Lung (tissue), 12 donors: ENCODE data around the gene VPS37B. TPM values are rescaled to one million over a fixed set of nuclear protein-coding genes. Genes with fewer than 3 reads are reported as not detected.
A peak's percentile ranks its signal among the peaks of the same experiment; 100 is the strongest.
"Not testable (repeated sequence)": the region's sequence is repeated elsewhere in the genome, so short reads cannot be mapped to it uniquely, and the experiment has no call there.

Experiments used
- ATAC-seq: fragments of 200-7000 bp; cut with Tn5 transposase; one replicate; pipeline ENCODE4 v1.9.1; 2020; ENCODE audit warnings: moderate number of reproducible peaks; ENCODE audit not compliant: insufficient read depth, low FRiP score
- DNase-seq, 3 donors: peaks; one replicate each; pipeline ENCODE4 v3.0.0-alpha.2; 2013 to 2017
- H3K27ac ChIP-seq, 2 donors: one replicate each; pipeline ENCODE4 v1.5.1; 2013; ENCODE audit warnings: mild to moderate bottlenecking in 2 of 2, moderate library complexity in 2 of 2, control low read depth in 1 of 2, inconsistent platforms in 1 of 2, low read depth in 1 of 2, low read length in 1 of 2
- H3K27me3 ChIP-seq, 3 donors: one replicate each; pipeline ENCODE4 v1.5.1; 2013; ENCODE audit warnings: low read length in 2 of 3; ENCODE audit not compliant: control insufficient read depth in 3 of 3, insufficient read depth in 3 of 3
- H3K36me3 ChIP-seq, 4 donors: one replicate each; pipeline ENCODE4 v1.5.1; 2013; ENCODE audit warnings: low read length in 4 of 4, mild to moderate bottlenecking in 1 of 4, moderate library complexity in 1 of 4; ENCODE audit not compliant: control insufficient read depth in 4 of 4, insufficient read depth in 4 of 4
- H3K4me1 ChIP-seq, 5 donors: one replicate each; pipeline ENCODE4 v1.5.1; 2013; ENCODE audit warnings: low read length in 5 of 5, mild to moderate bottlenecking in 2 of 5, moderate library complexity in 1 of 5; ENCODE audit not compliant: control insufficient read depth in 5 of 5, insufficient read depth in 5 of 5
- H3K4me3 ChIP-seq: one replicate; pipeline ENCODE4 v1.5.1; 2013; ENCODE audit warnings: mild to moderate bottlenecking, control low read depth, moderate library complexity
- H3K9ac ChIP-seq, 2 donors: one replicate each; pipeline ENCODE4 v1.5.1; 2013; ENCODE audit warnings: low read length in 2 of 2, control low read depth in 1 of 2; ENCODE audit not compliant: insufficient read depth in 1 of 2
- H3K9me3 ChIP-seq, 4 donors: one replicate each; pipeline ENCODE4 v1.5.1; 2013; ENCODE audit warnings: low read length in 3 of 4, mild to moderate bottlenecking in 1 of 4, moderate library complexity in 1 of 4; ENCODE audit not compliant: control insufficient read depth in 4 of 4, insufficient read depth in 3 of 4
- CTCF ChIP-seq: IDR thresholded peaks from 2 replicates; pipeline ENCODE4 v1.5.1; 2012; ENCODE audit warnings: mild to moderate bottlenecking; ENCODE audit errors: control extremely low read depth, extremely low read depth
- WGBS, 2 donors: extraction: QIAGEN DNeasy Blood & Tissue Kit; methylation state at CpG; one replicate each; pipeline ENCODE4 v1.1.7; 2013; 5-methylcytosine and 5-hydroxymethylcytosine counted together
- polyA plus RNA-seq, 2 donors: library from polyadenylated mRNA; stranded (reverse); fragments of 200-250 nt; gene quantifications; one replicate each; pipeline ENCODE4 v1.2.1, GENCODE V29; 2013
- total RNA-seq, 2 donors: library from RNA; depleted of rRNA in 1 of 2; stranded (reverse); fragments of >200 nt in 1 of 2; gene quantifications; one replicate each; pipeline ENCODE4 v1.2.1, GENCODE V29; 2014 to 2021
- donor health status: control.
- donor health status: control.
- donor health status: Bipolar disorder and iron deficiency.
- donor health status: healthy.
- donor health status: DM: yes; HTN: yes; CAD: no.

VPS37B gene
- total and polyA plus RNA-seq, 4 donors, result 31.0 to 44.1 (median 42.3) TPM

GRCh38 chr12:122893208-122894153, 2.4 kb downstream of the VPS37B start:
- TF ChIP-seq CTCF, result no peak
- no peak overlapping the region for H3K4me3 ChIP-seq
- H3K27me3 ChIP-seq, result no peaks in the 10 kb centered on the region
- peak overlapping the region; percentile 53 to 79 for H3K27ac ChIP-seq
- no peaks in the 10 kb centered on the region for H3K9me3 ChIP-seq
- 70 to 89% methylated on average over 7 of the region's 7 CpGs for WGBS, 2 donors
- H3K4me1 ChIP-seq, result peaks cover 15 to 45% (median 27%) of the 10 kb centered on the region in 5 donors
- no peaks in the 10 kb centered on the region for H3K36me3 ChIP-seq
- peak in 1 of 3 donors; percentile 52 for DNase-seq
- ATAC-seq, result peak; percentile 15
- peak overlapping the region in 1 of 2 donors; percentile 65 for H3K9ac ChIP-seq

GRCh38 chr12:122892724-122893123, 3.2 kb downstream of the VPS37B start:
- not testable (repeated sequence) for ATAC-seq, H3K9ac ChIP-seq, DNase-seq, H3K36me3 ChIP-seq, H3K9me3 ChIP-seq, H3K4me3 ChIP-seq, H3K27me3 ChIP-seq
- 95% methylated on average over 9 of the region's 9 CpGs for WGBS, 2 donors
- H3K4me1 ChIP-seq, result peaks cover 17 to 53% (median 32%) of the 10 kb centered on the region in 5 donors
- peak overlapping the region in 1 of 2 donors; percentile 77 for H3K27ac ChIP-seq

GRCh38 chr12:122891661-122892525, 4.0 kb downstream of the VPS37B start:
- no peak for ATAC-seq
- peak in 2 of 3 donors; percentile 63 to 66 for DNase-seq
- no peak for TF ChIP-seq CTCF
- no peaks in the 10 kb centered on the region for H3K36me3 ChIP-seq
- peaks cover 23 to 55% (median 37%) of the 10 kb centered on the region in 5 donors for H3K4me1 ChIP-seq
- H3K27me3 ChIP-seq, result no peaks in the 10 kb centered on the region
- H3K9ac ChIP-seq, result no peak overlapping the region
- WGBS, 2 donors, result 26 to 29% methylated on average over 10 of the region's 10 CpGs
- no peak overlapping the region for H3K4me3 ChIP-seq
- peak overlapping the region; percentile 28 to 90 for H3K27ac ChIP-seq
- no peaks in the 10 kb centered on the region for H3K9me3 ChIP-seq
